DMS 273 treated with DMSO at 0.1 percent for 48 hours (cell line): ENCODE results near the gene CAMTA1.

Experiments used
- DNase-seq: peaks from one replicate; lab custom pipeline; 2025; lab: John Stamatoyannopoulos, UW

Gene CAMTA1

DNA sequence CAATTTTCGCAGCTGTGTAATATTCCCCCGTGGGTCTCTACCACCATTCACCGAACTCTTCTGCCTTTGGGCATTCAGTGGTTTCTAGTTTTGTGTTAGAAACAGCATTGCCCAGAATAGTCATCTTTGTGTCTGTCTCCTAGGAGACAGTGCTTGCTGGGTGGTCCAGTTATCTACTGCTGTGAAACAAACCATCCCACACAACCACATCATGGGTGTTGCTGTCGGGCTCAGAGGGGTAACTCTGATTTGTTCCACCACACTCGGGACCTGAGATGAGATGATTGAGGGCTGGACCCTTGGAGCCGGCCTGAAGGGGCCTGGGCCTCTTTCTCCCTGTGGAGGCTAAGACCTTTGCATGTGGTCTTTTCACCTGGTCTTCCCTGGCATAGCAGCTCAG, 558.6 kb downstream of the CAMTA1 start:
- no peak for DNase-seq

GRCh38 chr1:7344299-7344698, 559.0 kb downstream of the CAMTA1 start:
- DNase-seq, result no peak

GRCh38 chr1:7345516-7345915, 560.3 kb downstream of the CAMTA1 start:
- DNase-seq, result no peak

- DNase-seq, result no peak
These were observed 560.9 kb downstream of the CAMTA1 start for GRCh38 chr1:7346070-7346596.

DNA sequence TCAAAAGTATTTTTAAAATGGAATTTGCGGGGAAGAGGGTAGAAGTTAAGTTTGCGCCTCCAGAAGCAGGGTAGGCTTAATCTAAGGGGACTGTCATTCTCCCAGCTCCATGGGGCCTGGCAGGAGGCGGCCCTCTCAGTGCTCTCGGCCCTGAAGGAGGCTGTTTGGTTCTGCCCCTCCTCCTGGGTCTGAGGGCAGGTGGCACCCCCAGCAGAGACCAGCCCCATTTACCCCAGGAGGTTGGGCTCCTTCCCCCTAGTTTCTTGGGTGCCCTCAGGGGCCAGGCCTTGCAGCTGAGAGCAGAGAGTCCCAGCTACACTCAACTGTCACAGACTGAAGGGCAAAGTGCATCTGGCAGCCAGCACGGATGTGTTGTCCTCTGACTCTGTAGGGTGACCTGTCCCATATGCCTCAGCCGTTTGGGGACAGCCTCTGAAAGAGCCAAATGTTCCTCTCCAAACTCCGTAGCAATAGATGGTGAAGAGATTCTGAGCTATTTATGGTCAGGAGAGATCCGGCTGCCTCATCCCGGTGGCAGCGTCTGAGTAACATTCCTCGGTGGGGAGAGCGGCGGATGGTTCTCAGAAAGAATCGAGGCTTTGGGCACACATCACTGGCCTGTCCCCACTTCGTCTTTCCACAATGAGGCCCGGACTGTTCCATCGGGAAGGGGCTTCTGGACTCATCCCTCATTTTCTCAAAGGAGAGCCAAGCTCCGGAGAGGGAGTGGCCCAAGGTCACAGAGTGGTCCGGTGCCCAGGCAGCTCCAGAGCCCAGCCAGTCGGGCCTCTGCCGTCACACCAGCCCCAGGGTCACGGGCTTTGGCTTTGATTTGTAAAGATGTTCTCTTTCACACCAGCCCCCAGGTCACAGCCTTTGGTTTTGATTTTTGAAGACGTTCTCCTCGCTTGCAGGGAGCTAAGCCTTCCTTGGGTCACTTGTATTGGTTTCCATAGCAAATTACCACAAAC, 561.6 kb downstream of the CAMTA1 start:
- DNase-seq, result no peak

DNA sequence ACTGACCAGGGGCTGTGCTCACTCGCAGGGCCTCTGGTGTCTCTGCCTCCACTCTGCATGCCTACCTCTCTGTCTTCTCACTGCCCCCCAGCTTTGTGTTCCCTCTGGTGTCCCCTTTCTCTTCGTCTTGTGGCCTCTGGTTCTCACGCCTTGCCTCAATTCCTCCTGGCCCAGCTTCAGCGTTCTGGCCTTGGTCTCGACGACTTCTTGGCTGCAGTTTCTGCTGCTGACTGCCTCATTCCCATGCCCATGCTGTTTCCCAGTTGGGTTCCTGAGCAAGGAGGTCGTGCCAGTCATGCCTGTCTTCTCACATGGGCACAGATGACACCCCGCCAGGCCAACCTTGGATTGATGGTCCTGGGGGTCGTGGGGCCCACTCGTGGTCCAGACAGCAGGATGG, 562.8 kb downstream of the CAMTA1 start:
- DNase-seq, result no peak

DNA sequence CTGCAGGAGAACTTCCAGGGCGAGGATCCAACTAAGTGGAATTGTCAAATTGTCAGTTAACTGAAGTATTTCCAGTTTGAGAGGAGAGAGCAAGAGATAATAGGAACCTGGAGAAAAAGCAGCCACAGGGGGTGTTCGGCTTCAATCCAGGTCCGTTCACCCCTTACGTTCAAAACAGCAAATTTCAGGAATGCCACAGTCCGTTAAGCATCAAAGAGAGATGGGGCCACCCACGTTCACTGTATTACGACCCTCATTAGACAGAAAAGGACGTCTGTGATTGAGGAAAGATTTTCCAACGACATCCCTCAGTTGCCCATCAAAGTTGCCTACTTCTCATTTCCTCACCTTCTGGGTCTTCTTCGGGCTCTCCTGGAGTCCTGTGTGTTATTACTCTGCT, 563.3 kb downstream of the CAMTA1 start:
- DNase-seq, result no peak

- no peak for DNase-seq
These were observed 565.5 kb downstream of the CAMTA1 start for GRCh38 chr1:7350804-7351203.

DNA sequence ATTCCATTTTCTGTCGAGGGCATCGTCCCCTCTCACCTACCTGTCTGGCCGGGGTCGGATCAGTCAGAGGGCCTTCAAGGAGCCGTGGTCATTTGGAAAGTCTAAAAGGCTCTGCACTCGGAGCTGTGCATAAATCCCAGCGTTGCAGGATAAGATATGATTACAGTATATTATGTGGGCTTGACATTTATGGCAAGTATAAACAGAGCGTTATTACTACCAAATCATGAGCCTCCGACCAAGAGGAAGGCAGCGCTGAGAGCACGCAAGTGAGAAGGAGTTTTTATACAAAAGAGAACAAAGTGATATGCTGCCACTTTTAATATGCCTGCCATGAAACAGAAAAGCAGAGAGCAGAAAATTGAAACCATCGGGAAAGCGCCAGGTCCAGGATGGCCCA, 566.4 kb downstream of the CAMTA1 start:
- DNase-seq, result no peak

- no peak for DNase-seq
These were observed 567.1 kb downstream of the CAMTA1 start for GRCh38 chr1:7352364-7352763.

- DNase-seq, result no peak
These were observed 567.7 kb downstream of the CAMTA1 start for GRCh38 chr1:7352974-7353373.

DNA sequence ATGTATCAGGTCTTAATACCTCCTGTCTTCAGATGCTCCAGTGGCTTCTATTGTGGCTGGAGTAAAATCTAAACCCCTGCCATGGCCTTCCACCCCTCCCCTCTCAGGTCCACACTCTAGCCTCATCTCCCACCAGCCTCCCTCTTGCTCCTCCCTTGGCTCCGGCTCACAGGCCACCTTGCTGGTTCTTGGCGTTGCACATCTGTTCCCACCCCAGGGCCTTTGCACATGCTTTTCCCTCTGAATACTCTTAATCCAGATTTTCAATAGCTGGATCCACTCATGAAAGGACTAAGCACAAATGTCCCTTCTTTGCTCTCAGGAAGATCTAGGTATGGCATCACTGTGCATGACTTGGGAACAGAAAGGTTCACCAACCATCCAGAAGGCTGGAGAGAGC, 570.4 kb downstream of the CAMTA1 start:
- DNase-seq, result no peak

GRCh38 chr1:7356079-7356478, 570.8 kb downstream of the CAMTA1 start:
- no peak for DNase-seq

DNA sequence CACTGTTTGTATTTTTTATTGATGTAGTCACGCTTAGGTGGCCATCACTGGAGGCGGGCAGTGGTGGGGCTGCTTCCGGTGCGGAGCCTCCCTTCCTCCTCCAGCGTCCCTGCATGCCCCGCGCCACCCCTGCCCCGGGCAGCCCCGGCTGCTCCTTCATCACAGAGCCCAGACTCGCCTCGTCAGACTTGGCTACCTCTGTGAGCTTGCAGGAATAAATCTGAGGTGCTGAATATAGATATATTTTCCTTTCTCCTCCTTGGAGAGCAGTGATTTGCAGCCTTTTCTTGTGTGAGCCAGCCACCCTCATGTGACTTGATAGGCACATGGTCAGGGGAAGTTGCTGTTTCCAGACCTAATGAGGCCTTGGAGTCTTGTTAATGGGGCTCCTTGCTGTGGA, 573.2 kb downstream of the CAMTA1 start:
- no peak for DNase-seq

DNA sequence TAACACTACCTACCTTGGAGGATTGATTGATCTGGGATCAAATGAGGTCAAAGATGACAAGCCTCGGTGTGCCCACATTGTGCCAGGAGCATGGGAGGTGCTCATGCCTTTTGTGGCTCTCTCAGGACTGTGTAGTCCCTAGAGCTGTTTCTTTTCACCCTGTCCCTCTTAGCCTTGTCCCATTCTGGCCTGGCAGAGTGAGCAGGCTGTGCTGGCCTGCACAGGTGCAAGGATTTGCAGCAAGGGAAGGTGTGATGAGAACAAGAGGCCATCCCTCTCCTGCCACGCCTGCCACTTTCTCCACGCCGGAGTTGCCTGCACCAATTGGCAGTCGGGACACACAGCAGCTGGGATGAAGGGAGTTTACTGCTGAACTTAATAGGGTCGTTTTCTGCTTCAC, 575.3 kb downstream of the CAMTA1 start:
- DNase-seq, result no peak

DNA sequence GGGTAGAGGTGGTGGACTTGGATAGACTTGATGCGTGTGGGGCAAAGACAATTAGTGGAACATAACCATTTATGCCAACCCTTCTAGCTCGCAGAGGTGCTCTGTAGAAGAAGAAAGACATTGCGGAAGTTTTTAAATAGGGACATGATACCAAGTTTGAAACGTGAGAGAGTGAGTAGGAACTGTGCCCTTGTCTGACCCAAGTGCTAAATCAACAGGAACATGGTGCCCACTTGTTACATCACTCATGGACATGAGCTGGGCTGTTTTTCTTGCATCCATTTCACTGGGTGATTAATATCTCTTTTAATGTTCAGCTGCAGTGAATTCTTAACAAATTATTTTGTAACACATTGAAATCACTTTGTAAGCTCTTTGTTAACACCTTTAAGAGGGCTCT, 577.7 kb downstream of the CAMTA1 start:
- no peak for DNase-seq

- DNase-seq, result no peak
These were observed 578.2 kb downstream of the CAMTA1 start for GRCh38 chr1:7363450-7363849.

GRCh38 chr1:7365706-7366105, 580.5 kb downstream of the CAMTA1 start:
- no peak for DNase-seq

GRCh38 chr1:7366286-7366954, 581.2 kb downstream of the CAMTA1 start:
- no peak for DNase-seq

GRCh38 chr1:7366955-7367665, 581.9 kb downstream of the CAMTA1 start:
- DNase-seq, result no peak

DNA sequence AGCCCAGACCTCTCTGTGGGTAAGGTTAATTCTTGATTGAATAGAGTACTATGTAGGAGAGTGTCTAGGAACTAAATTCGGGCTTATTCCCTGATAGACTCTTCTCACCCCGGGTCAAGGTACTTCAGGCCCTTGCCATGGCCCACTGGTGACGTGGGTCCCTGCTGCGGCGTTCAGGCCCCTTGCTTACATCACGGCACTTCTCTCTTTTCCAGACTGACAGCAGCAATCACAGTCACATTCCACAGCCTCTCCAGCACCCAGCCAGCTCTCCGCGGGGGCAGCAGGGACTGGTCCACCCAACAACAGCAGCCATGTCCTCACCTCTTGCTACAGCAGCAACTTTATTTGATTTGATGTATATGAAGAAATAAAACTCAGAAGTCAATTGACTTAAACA, 584.6 kb downstream of the CAMTA1 start:
- no peak for DNase-seq

- DNase-seq, result no peak
These were observed 586.7 kb downstream of the CAMTA1 start for GRCh38 chr1:7371926-7372325.
